CD4-positive, alpha-beta T cell (primary cell): ENCODE data around the gene ERC2. TPM values are rescaled to one million over a fixed set of nuclear protein-coding genes. Genes with fewer than 3 reads are reported as not detected.

Source experiments
- ATAC-seq: fragments of 200-7000 bp; cut with Tn5 transposase; one replicate; pipeline ENCODE4 v1.10.0; 2022; ENCODE audit warnings: mild to moderate bottlenecking; ENCODE audit not compliant: poor library complexity
- CTCF ChIA-PET: fragments of 350-600 bp; sonication (Branson Sonifier 250); formaldehyde crosslinking; loops from one replicate; lab custom pipeline; 2021; ENCODE audit warnings: antibody characterized with exemption, inconsistent platforms; lab: Charles Lee
- POLR2A ChIA-PET: fragments of 350-600 bp; sonication (Branson Sonifier 250); formaldehyde crosslinking; loops from one replicate; lab custom pipeline; 2021; ENCODE audit warnings: antibody characterized with exemption, inconsistent platforms; lab: Charles Lee
- DNase-seq, 14 experiments: peaks; one replicate each; pipeline ENCODE4 v3.0.0-alpha.2; 2013 to 2020; ENCODE audit warnings: mixed read lengths in 2 of 14
- H3K27ac ChIP-seq, 2 donors: one replicate each; pipeline versions ENCODE4 v1.5.1 to v1.7.0; 2013; ENCODE audit warnings: low read length in 2 of 2, low read depth in 1 of 2, mild to moderate bottlenecking in 1 of 2
- H3K27me3 ChIP-seq, 2 experiments: 1 replicate in 1 of 2; 2 replicates in 1 of 2; pipeline versions ENCODE4 v1.6.1 to v1.7.0; 2013; ENCODE audit warnings: low read length in 2 of 2, control low read depth in 1 of 2, mild to moderate bottlenecking in 1 of 2, moderate library complexity in 1 of 2; ENCODE audit not compliant: insufficient read depth in 2 of 2, control insufficient read depth in 1 of 2
- H3K36me3 ChIP-seq: one replicate; pipeline ENCODE4 v1.6.1; 2013; ENCODE audit warnings: low read length, control low read depth; ENCODE audit not compliant: insufficient read depth
- H3K4me1 ChIP-seq: one replicate; pipeline ENCODE4 v1.6.1; 2013; ENCODE audit warnings: low read length, control low read depth; ENCODE audit not compliant: insufficient read depth
- H3K4me3 ChIP-seq: one replicate; pipeline ENCODE4 v1.5.1; 2013; ENCODE audit warnings: mild to moderate bottlenecking, low read length, moderate library complexity
- H3K9me3 ChIP-seq, 2 experiments: 1 replicate in 1 of 2; 2 replicates in 1 of 2; pipeline versions ENCODE4 v1.6.1 to v1.7.0; 2013; ENCODE audit warnings: low read length in 2 of 2, mild to moderate bottlenecking in 2 of 2, control low read depth in 1 of 2, moderate library complexity in 1 of 2; ENCODE audit not compliant: control insufficient read depth in 1 of 2, insufficient read depth in 1 of 2
- H3K27ac Mint-ChIP-seq: one replicate; pipeline ENCODE4 v1.8.0; 2020; ENCODE audit warnings: mixed read lengths
- H3K27me3 Mint-ChIP-seq: one replicate; pipeline ENCODE4 v1.8.0; 2021; ENCODE audit warnings: mixed read lengths
- H3K36me3 Mint-ChIP-seq: one replicate; pipeline ENCODE4 v1.8.0; 2021; ENCODE audit warnings: low read depth, mixed read lengths
- H3K4me1 Mint-ChIP-seq: one replicate; pipeline ENCODE4 v1.8.0; 2021; ENCODE audit warnings: low read depth, mixed read lengths
- H3K4me3 Mint-ChIP-seq: one replicate; pipeline ENCODE4 v1.8.0; 2020; ENCODE audit warnings: mild to moderate bottlenecking, mixed read lengths
- H3K9me3 Mint-ChIP-seq: one replicate; pipeline ENCODE4 v1.8.0; 2020; ENCODE audit warnings: mixed read lengths
- intact Hi-C, 2 experiments: fragments of 100-400 bp; cut with DNase I in 1 of 2; cut with micrococcal nuclease in 1 of 2; formaldehyde crosslinking; loops; one replicate each; pipeline versions ENCODE4 v1.15.1 to v1.9.0; 2023 to 2025; cut with DNase I, micrococcal nuclease
- total RNA-seq, 174 experiments: library from RNA in 2 of 174; stranded (reverse) in 2 of 174; gene quantifications; one replicate each; pipeline ENCODE4 v1.2.3 and lab custom pipeline; 2021 to 2026
- TF ChIP-seq, protein P1 (sequence below): fragments of 200-600 bp; IDR thresholded peaks from one replicate; pipeline ENCODE4 v1.8.0; 2022; ENCODE audit warnings: antibody characterized with exemption, mild to moderate bottlenecking

The ERC2 gene
- total RNA-seq, 2 experiments from 2014 or later = not detected

DNA sequence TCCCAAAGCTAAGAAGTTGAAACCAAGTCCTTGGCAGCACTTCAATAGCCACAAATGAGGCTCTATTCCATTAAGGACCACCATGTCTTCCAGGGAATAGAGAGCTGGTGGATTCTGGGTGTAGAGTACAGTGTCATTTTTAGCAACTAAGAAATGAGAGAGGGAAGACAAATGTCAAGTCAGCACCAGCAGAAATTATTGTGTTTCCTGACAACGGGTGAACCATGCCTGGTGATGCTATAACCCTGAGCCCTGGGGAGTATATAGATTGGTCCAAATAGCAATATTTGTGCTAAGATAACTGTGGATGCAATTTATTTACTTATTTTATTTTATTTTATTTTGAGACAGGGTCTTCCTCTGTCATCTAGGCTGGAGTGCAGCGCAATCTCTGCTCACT, 675.5 kb downstream of the ERC2 start:
- intact Hi-C loops = no loop called here
- TF ChIP-seq, protein P1, sequence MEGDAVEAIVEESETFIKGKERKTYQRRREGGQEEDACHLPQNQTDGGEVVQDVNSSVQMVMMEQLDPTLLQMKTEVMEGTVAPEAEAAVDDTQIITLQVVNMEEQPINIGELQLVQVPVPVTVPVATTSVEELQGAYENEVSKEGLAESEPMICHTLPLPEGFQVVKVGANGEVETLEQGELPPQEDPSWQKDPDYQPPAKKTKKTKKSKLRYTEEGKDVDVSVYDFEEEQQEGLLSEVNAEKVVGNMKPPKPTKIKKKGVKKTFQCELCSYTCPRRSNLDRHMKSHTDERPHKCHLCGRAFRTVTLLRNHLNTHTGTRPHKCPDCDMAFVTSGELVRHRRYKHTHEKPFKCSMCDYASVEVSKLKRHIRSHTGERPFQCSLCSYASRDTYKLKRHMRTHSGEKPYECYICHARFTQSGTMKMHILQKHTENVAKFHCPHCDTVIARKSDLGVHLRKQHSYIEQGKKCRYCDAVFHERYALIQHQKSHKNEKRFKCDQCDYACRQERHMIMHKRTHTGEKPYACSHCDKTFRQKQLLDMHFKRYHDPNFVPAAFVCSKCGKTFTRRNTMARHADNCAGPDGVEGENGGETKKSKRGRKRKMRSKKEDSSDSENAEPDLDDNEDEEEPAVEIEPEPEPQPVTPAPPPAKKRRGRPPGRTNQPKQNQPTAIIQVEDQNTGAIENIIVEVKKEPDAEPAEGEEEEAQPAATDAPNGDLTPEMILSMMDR = no peak
- no peaks in the 10 kb centered on the region for H3K27me3 Mint-ChIP-seq

DNA sequence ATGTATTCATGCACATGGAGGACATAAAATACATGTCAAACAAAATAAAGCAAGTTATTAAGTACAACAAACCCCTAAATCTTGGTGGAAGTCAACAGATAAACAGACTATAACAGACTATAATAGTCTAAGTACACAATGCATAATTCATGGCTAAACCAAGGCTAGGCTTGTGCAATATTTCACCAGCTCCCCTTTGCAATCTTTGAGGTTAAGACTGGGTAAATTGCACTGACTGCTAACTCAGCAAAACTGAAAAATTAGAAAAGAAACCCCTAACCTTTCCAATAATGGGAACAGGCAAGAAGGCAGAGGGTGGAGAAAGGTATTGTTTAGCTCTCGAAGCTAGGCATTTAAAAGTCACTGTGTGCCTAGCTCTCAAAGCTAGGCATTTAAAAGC, 676.3 kb downstream of the ERC2 start:
- DNase-seq (no peak), ATAC-seq (no peak)
- POLR2A ChIA-PET = no interaction called here
- Histone ChIP-seq H3K4me3 (no peak overlapping the region), H3K27ac (no peak overlapping the region), H3K4me1 (no peaks in the 10 kb centered on the region), H3K9me3 (peaks cover 0 to 6% of the 10 kb centered on the region in 2 experiments), H3K36me3 (no peaks in the 10 kb centered on the region), H3K27me3 (no peaks in the 10 kb centered on the region)
- intact Hi-C loops = no loop called here
- CTCF ChIA-PET = no interaction called here
- TF ChIP-seq, protein P1 = no peak
- Mint-ChIP-seq H3K9me3 (no peaks in the 10 kb centered on the region), H3K36me3 (no peaks in the 10 kb centered on the region), H3K27me3 (no peaks in the 10 kb centered on the region), H3K27ac (no peak overlapping the region), H3K4me3 (no peak overlapping the region), H3K4me1 (no peaks in the 10 kb centered on the region)

More for the DNA sequence above, 675.5 kb downstream of the ERC2 start:
- Mint-ChIP-seq H3K36me3 (no peaks in the 10 kb centered on the region), H3K27ac (no peak overlapping the region), H3K4me3 (no peak overlapping the region), H3K4me1 (no peaks in the 10 kb centered on the region), H3K9me3 (no peaks in the 10 kb centered on the region)
- DNase-seq (no peak), ATAC-seq (no peak)
- H3K9me3 ChIP-seq = peaks cover 0 to 6% of the 10 kb centered on the region in 2 experiments
- ChIA-PET POLR2A (no interaction called here), CTCF (no interaction called here)
- no peak overlapping the region for H3K4me3 ChIP-seq
- no peaks in the 10 kb centered on the region for H3K4me1 ChIP-seq
- H3K27ac ChIP-seq = no peak overlapping the region
- H3K36me3 ChIP-seq = no peaks in the 10 kb centered on the region
- no peaks in the 10 kb centered on the region for H3K27me3 ChIP-seq

DNA sequence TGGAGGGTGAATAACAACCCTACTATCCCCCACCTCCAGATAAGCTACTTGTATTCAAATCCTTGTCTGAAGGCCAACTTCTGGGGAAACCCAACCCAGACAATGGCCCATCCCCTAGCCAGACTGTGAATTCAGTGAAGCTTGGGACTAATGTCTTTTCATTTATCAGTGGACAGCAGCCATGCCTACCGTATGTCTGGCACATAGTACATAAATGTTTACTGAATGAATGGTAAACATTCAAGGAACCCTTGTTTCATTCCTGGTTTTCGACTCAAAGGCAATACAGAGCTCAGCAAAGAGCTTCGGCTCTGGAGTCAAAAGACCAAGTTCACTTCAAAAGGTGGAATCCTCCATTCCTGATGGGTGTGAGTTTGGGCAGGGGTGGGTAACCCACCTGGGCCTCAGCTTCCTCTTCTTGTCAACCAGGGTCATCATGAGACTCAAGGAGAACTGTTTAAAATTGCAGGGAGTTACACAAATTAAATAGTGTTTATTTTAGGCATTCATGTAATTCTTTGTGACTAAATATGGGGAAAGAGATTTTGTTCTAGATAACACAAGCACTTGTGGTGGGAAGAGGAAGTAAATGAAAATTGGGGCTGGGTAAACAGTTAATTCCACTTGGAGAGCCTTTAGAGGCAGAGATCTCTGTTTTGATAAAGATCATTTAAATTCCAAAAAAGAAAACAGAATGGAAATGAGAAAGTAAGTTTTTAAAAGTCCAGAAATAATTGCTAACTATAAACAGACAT, 677.5 kb downstream of the ERC2 start:
- CTCF ChIA-PET = no interaction called here
- Histone ChIP-seq H3K4me3 (no peak overlapping the region), H3K36me3 (no peaks in the 10 kb centered on the region), H3K9me3 (no peaks in the 10 kb centered on the region), H3K27me3 (no peaks in the 10 kb centered on the region), H3K4me1 (no peaks in the 10 kb centered on the region), H3K27ac (no peak overlapping the region)
- Mint-ChIP-seq H3K36me3 (no peaks in the 10 kb centered on the region), H3K4me1 (no peaks in the 10 kb centered on the region), H3K4me3 (no peak overlapping the region), H3K27ac (no peak overlapping the region), H3K27me3 (no peaks in the 10 kb centered on the region), H3K9me3 (no peaks in the 10 kb centered on the region)
- intact Hi-C loops = no loop called here
- TF ChIP-seq, protein P1 = no peak
- ATAC-seq (no peak), DNase-seq (no peak)
- POLR2A ChIA-PET = no interaction called here
